Caco-2 (cell line): ENCODE results near the gene C15orf39. TPM values are rescaled to one million over a fixed set of nuclear protein-coding genes. Genes with fewer than 3 reads are reported as not detected.

Source experiments
- BruUV-seq: library from RNA; stranded (reverse); fragments of 400-500 nt; replicated peaks from 2 replicates; lab custom pipeline; 2021; lab: Mats Ljungman, UMichigan
- CTCF ChIA-PET: fragments of 300-600 bp; sonication (Branson Sonifier 250); formaldehyde crosslinking; loops from one replicate; lab custom pipeline; 2022; ENCODE audit warnings: antibody characterized with exemption; lab: Charles Lee
- POLR2A ChIA-PET: fragments of 300-600 bp; sonication (Branson Sonifier 250); formaldehyde crosslinking; loops from one replicate; lab custom pipeline; 2022; ENCODE audit warnings: antibody characterized with exemption; lab: Charles Lee
- DNase-seq, 2 experiments: peaks; one replicate each; pipeline versions ENCODE4 v3.0.0 to v3.0.0-alpha.2; 2020 to 2022
- H3K27me3 ChIP-seq: replicated peaks from 2 replicates; pipeline ENCODE4 v1.6.0; 2011; ENCODE audit warnings: low read length; ENCODE audit not compliant: control insufficient read depth, insufficient read depth
- H3K36me3 ChIP-seq: 2 replicates; pipeline ENCODE4 v1.5.1; 2011; ENCODE audit warnings: low read length; ENCODE audit not compliant: control insufficient read depth, insufficient read depth
- H3K4me1 ChIP-seq: fragments of 250-450 bp; sonication (Bioruptor Pico); 2 replicates; pipeline ENCODE4 v1.5.1; 2020; ENCODE audit warnings: mild to moderate bottlenecking
- H3K4me3 ChIP-seq: 2 replicates; pipeline ENCODE4 v1.5.1; 2011; ENCODE audit warnings: low read depth, mild to moderate bottlenecking, control low read depth, low read length
- H3K9me3 ChIP-seq: fragments of 250-450 bp; sonication (Bioruptor Pico); 2 replicates; pipeline ENCODE4 v1.5.1; 2020; ENCODE audit warnings: mild to moderate bottlenecking, moderate library complexity
- H3K27ac Mint-ChIP-seq: one replicate; pipeline ENCODE4 v1.8.0; 2022; ENCODE audit warnings: mixed read lengths; ENCODE audit not compliant: unreplicated experiment
- H3K27me3 Mint-ChIP-seq: one replicate; pipeline ENCODE4 v1.8.0; 2022; ENCODE audit warnings: mixed read lengths; ENCODE audit not compliant: insufficient read depth, unreplicated experiment
- H3K36me3 Mint-ChIP-seq: one replicate; pipeline ENCODE4 v1.8.0; 2022; ENCODE audit warnings: mild to moderate bottlenecking, mixed read lengths; ENCODE audit not compliant: insufficient read depth, unreplicated experiment
- H3K4me1 Mint-ChIP-seq: one replicate; pipeline ENCODE4 v1.8.0; 2022; ENCODE audit warnings: low read depth, mixed read lengths; ENCODE audit not compliant: unreplicated experiment
- H3K4me3 Mint-ChIP-seq: one replicate; pipeline ENCODE4 v1.8.0; 2022; ENCODE audit warnings: mild to moderate bottlenecking, moderate library complexity, mixed read lengths; ENCODE audit not compliant: unreplicated experiment
- H3K9me3 Mint-ChIP-seq: one replicate; pipeline ENCODE4 v1.8.0; 2022; ENCODE audit warnings: mixed read lengths; ENCODE audit not compliant: unreplicated experiment
- intact Hi-C: fragments of 100-400 bp; cut with micrococcal nuclease; formaldehyde crosslinking; loops from one replicate; pipeline ENCODE4 v1.10.0; 2022; ENCODE audit not compliant: unreplicated experiment
- total RNA-seq: library from RNA; stranded (reverse); gene quantifications from 2 replicates; pipeline ENCODE4 v1.2.3, GENCODE V29; 2022
- TF ChIP-seq, protein P1 (sequence below), 2 experiments: fragments of 200-600 bp in 1 of 2; IDR thresholded peaks; 1 replicate in 1 of 2; 2 replicates in 1 of 2; pipeline versions ENCODE4 v1.5.1 to v1.8.0; 2011 to 2022; ENCODE audit warnings: antibody characterized with exemption in 1 of 2, control low read depth in 1 of 2, inconsistent platforms in 1 of 2, low read depth in 1 of 2, low read length in 1 of 2, mild to moderate bottlenecking in 1 of 2, moderate library complexity in 1 of 2; ENCODE audit not compliant: insufficient read depth in 1 of 2, severe bottlenecking in 1 of 2, unreplicated experiment in 1 of 2

Gene C15orf39
- total RNA-seq, 1 experiment from 2014 or later = 48.2 TPM

DNA sequence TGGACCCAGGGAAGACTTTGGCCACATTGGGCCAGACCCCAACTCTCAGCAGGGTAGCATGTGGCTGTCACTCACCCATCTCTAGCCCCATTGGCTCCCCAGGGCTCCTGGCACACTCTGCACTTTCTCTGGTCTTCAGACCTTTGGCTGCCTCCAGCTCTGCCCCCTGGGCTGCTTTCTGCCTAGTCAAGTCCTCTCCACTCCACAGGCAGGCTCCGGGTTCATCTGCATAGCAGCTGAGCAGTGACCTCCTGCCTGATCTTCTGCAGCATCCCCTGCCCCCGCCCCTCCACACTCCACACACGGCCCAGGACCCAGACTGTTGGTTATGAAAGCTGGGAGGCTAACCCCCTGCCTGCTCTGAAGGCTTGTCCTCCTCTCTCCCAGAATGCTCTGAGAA is 8.4 kb upstream of the C15orf39 start:
- H3K36me3 ChIP-seq = no peaks in the 10 kb centered on the region
- H3K27ac Mint-ChIP-seq = peak overlapping the region; percentile 51
- POLR2A ChIA-PET = interaction anchor here (0.5 kb wide), 1 partner anchor 127 kb away, joined by 7 read pairs; no protein-coding TSS in a partner anchor
- intact Hi-C loops = no loop called here
- H3K9me3 Mint-ChIP-seq = peaks cover 11% of the 10 kb centered on the region
- H3K27me3 ChIP-seq = no peaks in the 10 kb centered on the region
- H3K36me3 Mint-ChIP-seq = no peaks in the 10 kb centered on the region
- 0 out of 2 replicates have a peak, but pooled peaks cover under 1% of the 10 kb centered on the region for H3K4me1 ChIP-seq
- H3K4me3 Mint-ChIP-seq = no peak overlapping the region
- peaks cover 8% of the 10 kb centered on the region for H3K4me1 Mint-ChIP-seq
- no TSS peak for BruUV-seq
- TF ChIP-seq, protein P1, sequence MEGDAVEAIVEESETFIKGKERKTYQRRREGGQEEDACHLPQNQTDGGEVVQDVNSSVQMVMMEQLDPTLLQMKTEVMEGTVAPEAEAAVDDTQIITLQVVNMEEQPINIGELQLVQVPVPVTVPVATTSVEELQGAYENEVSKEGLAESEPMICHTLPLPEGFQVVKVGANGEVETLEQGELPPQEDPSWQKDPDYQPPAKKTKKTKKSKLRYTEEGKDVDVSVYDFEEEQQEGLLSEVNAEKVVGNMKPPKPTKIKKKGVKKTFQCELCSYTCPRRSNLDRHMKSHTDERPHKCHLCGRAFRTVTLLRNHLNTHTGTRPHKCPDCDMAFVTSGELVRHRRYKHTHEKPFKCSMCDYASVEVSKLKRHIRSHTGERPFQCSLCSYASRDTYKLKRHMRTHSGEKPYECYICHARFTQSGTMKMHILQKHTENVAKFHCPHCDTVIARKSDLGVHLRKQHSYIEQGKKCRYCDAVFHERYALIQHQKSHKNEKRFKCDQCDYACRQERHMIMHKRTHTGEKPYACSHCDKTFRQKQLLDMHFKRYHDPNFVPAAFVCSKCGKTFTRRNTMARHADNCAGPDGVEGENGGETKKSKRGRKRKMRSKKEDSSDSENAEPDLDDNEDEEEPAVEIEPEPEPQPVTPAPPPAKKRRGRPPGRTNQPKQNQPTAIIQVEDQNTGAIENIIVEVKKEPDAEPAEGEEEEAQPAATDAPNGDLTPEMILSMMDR (IDR thresholded peaks at IDR 0.05; ENCODE audit: insufficient read depth in 1 of 2, low read depth in 1 of 2, low read length in 1 of 2, severe bottlenecking in 1 of 2, unreplicated experiment in 1 of 2) = no peak
- no peak overlapping the region for H3K4me3 ChIP-seq
- CTCF ChIA-PET = no interaction called here
- H3K27me3 Mint-ChIP-seq = no peaks in the 10 kb centered on the region
- peak in 1 of 2 experiments; percentile 25 for DNase-seq
- peaks cover 11% of the 10 kb centered on the region for H3K9me3 ChIP-seq

- Mint-ChIP-seq H3K36me3 (no peaks in the 10 kb centered on the region), H3K4me3 (no peak overlapping the region), H3K4me1 (peaks cover 8% of the 10 kb centered on the region), H3K27me3 (no peaks in the 10 kb centered on the region), H3K27ac (no peak overlapping the region), H3K9me3 (peaks cover 11% of the 10 kb centered on the region)
- Histone ChIP-seq H3K4me1 (peaks cover 7% of the 10 kb centered on the region; the same call in 1 of the 2 replicates), H3K27me3 (no peaks in the 10 kb centered on the region), H3K4me3 (no peak overlapping the region), H3K9me3 (peaks cover 11% of the 10 kb centered on the region), H3K36me3 (no peaks in the 10 kb centered on the region)
- ChIA-PET CTCF (no interaction called here), POLR2A (interaction anchor here (0.5 kb wide), 2 partner anchors 128 to 261 kb away, joined by 3 to 7 read pairs; no protein-coding TSS in a partner anchor)
- TF ChIP-seq, protein P1 (IDR thresholded peaks at IDR 0.05; ENCODE audit: insufficient read depth in 1 of 2, low read depth in 1 of 2, low read length in 1 of 2, severe bottlenecking in 1 of 2, unreplicated experiment in 1 of 2) = no peak
- DNase-seq = no peak
- intact Hi-C loops = no loop called here
- no TSS peak for BruUV-seq
Observed at GRCh38 chr15:75193976-75194375, 7.7 kb upstream of the C15orf39 start.

- Mint-ChIP-seq H3K36me3 (no peaks in the 10 kb centered on the region), H3K4me1 (peaks cover 8% of the 10 kb centered on the region), H3K9me3 (peaks cover 6% of the 10 kb centered on the region), H3K27ac (no peak overlapping the region), H3K27me3 (no peaks in the 10 kb centered on the region), H3K4me3 (no peak overlapping the region)
- ChIA-PET POLR2A (interaction anchor here (0.5 kb wide), 1 partner anchor 261 kb away, joined by 3 read pairs; no protein-coding TSS in a partner anchor), CTCF (no interaction called here)
- BruUV-seq = no TSS peak
- Histone ChIP-seq H3K27me3 (no peaks in the 10 kb centered on the region), H3K36me3 (no peaks in the 10 kb centered on the region), H3K4me3 (no peak overlapping the region), H3K9me3 (peaks cover 11% of the 10 kb centered on the region), H3K4me1 (peaks cover 12% of the 10 kb centered on the region; the same call in 1 of the 2 replicates)
- intact Hi-C loops = no loop called here
- DNase-seq = no peak
- TF ChIP-seq, protein P1 (IDR thresholded peaks at IDR 0.05; ENCODE audit: insufficient read depth in 1 of 2, low read depth in 1 of 2, low read length in 1 of 2, severe bottlenecking in 1 of 2, unreplicated experiment in 1 of 2) = no peak
Observed at GRCh38 chr15:75194397-75194796, 7.3 kb upstream of the C15orf39 start.
